HL-60 (cell line): ENCODE measurements around the gene ARHGAP26.

Experiments
- DNase-seq, 2 experiments: peaks; one replicate each; pipeline ENCODE4 v3.0.0-alpha.2; 2010 to 2020; ENCODE audit warnings: low read depth in 1 of 2, low spot score in 1 of 2
- H3K27ac ChIP-seq: fragments of 250-450 bp; sonication (Bioruptor Pico); replicated peaks from 2 replicates; pipeline ENCODE4 v1.5.1; 2020; ENCODE audit warnings: mild to moderate bottlenecking, moderate library complexity
- H3K27me3 ChIP-seq: fragments of 250-450 bp; sonication (Bioruptor Pico); 2 replicates; pipeline ENCODE4 v1.5.1; 2021; ENCODE audit warnings: mild to moderate bottlenecking, moderate library complexity; ENCODE audit not compliant: insufficient read depth, poor library complexity, severe bottlenecking
- H3K4me3 ChIP-seq: replicated peaks from 2 replicates; pipeline ENCODE4 v1.5.1; 2011; ENCODE audit warnings: mild to moderate bottlenecking, control low read depth, low read length; ENCODE audit not compliant: insufficient read depth
- CTCF ChIP-seq: IDR thresholded peaks from one replicate; pipeline ENCODE4 v1.5.1; 2011; ENCODE audit warnings: low read length, control low read depth, inconsistent platforms; ENCODE audit not compliant: insufficient read depth
- GABPA ChIP-seq: IDR thresholded peaks from 2 replicates; pipeline ENCODE4 v1.6.1; 2012; ENCODE audit warnings: low read depth
- POLR2AphosphoS5 ChIP-seq: IDR thresholded peaks from 2 replicates; pipeline ENCODE4 v1.6.1; 2012; ENCODE audit warnings: low read depth
- REST ChIP-seq: IDR thresholded peaks from 2 replicates; pipeline ENCODE4 v1.6.1; 2012; ENCODE audit warnings: low read depth; ENCODE audit not compliant: insufficient replicate concordance
- SPI1 ChIP-seq: IDR thresholded peaks from 2 replicates; pipeline ENCODE4 v1.6.1; 2012; ENCODE audit warnings: low read depth, mild to moderate bottlenecking, borderline replicate concordance

ARHGAP26 gene

GRCh38 chr5:143033535-143034250 is 263.5 kb downstream of the ARHGAP26 start:
- H3K27me3 ChIP-seq: no peaks in the 10 kb centered on the region
- no peak for DNase-seq
- TF ChIP-seq GABPA (no peak), REST (no peak), SPI1 (no peak), CTCF (no peak)
- no peak overlapping the region for H3K27ac ChIP-seq
- H3K4me3 ChIP-seq: no peak overlapping the region

GRCh38 chr5:143036146-143036927 is 266.2 kb downstream of the ARHGAP26 start:
- H3K4me3 ChIP-seq: no peak overlapping the region
- no peak overlapping the region for H3K27ac ChIP-seq
- H3K27me3 ChIP-seq: no peaks in the 10 kb centered on the region
- no peak for TF ChIP-seq SPI1
- TF ChIP-seq POLR2AphosphoS5: no peak
- no peak for TF ChIP-seq GABPA
- TF ChIP-seq REST: no peak
- TF ChIP-seq CTCF: no peak
- no peak for DNase-seq

- no peaks in the 10 kb centered on the region for H3K27me3 ChIP-seq
- no peak for TF ChIP-seq REST
- no peak for TF ChIP-seq POLR2AphosphoS5
- TF ChIP-seq GABPA: no peak
- TF ChIP-seq CTCF: no peak
- no peak for TF ChIP-seq SPI1
- no peak for DNase-seq
- H3K27ac ChIP-seq: no peak overlapping the region
- H3K4me3 ChIP-seq: no peak overlapping the region
Measured at GRCh38 chr5:143037071-143037470, 266.9 kb downstream of the ARHGAP26 start.
